NCI-H2029 treated with DMSO at 0.1 percent for 48 hours (cell line): Measurements from ENCODE around the gene SORCS2.

ENCODE experiments used
- DNase-seq: peaks from one replicate; lab custom pipeline; 2025; lab: John Stamatoyannopoulos, UW

SORCS2 gene

DNA sequence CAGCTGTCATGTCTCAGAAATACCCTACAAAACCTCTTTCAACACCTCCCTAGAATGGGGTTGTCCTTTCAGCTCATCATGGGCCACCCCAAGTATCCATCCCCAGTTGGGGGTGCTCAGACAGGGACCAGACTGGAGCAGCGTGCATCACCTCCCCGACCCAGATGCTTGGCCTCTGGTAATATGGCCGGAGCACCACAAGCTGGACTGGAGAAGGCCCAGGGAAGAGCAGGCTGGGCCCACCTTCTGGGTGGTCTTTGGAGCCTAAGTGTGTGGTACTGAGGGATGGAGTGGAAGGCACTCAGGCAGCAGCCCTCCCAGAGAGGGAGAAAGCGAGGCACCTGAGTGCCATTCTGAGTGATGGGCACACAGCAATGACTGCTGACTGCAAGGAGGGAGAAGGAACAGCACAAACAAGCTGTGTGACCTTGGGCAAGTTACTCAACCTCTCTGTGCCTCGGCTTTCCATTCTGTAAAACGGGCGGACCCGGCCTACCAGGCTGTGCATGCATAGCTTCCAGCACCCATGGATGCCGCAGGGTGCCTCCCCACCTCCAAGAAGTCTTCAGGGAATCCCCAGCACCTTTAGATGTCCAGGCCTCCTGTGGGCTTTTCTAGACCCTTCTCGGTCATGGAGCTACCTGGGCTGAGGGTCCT, 519.1 kb downstream of the SORCS2 start:
- no peak for DNase-seq

GRCh38 chr4:7712021-7712671, 519.8 kb downstream of the SORCS2 start:
- DNase-seq = no peak

DNA sequence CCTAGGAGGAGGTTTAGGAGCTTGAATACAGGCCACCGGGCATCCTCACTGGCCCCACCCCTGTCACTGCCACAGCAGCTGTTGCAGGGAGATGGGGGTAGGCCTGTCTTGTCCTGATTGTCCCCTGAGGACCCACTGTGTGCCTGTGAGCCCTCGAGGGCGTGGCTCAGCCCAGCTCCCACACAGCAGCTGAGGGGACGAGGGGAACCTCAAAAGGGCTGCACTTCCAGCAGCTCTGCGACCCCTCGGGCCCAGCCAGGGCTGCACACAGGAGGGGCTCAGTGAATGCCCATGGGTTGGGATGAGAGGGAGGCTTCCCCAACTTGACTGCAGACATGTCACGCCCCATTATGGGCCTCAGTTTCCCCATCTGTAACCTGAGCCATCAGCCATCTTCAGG, 521.4 kb downstream of the SORCS2 start:
- DNase-seq = no peak

GRCh38 chr4:7714176-7714575, 521.8 kb downstream of the SORCS2 start:
- no peak for DNase-seq

GRCh38 chr4:7714738-7715137, 522.4 kb downstream of the SORCS2 start:
- no peak for DNase-seq

- DNase-seq = no peak
Observed at GRCh38 chr4:7715271-7716009, 523.1 kb downstream of the SORCS2 start.

- no peak for DNase-seq
Observed at GRCh38 chr4:7716010-7716721, 523.8 kb downstream of the SORCS2 start.

GRCh38 chr4:7717161-7717560, 524.8 kb downstream of the SORCS2 start:
- no peak for DNase-seq

DNA sequence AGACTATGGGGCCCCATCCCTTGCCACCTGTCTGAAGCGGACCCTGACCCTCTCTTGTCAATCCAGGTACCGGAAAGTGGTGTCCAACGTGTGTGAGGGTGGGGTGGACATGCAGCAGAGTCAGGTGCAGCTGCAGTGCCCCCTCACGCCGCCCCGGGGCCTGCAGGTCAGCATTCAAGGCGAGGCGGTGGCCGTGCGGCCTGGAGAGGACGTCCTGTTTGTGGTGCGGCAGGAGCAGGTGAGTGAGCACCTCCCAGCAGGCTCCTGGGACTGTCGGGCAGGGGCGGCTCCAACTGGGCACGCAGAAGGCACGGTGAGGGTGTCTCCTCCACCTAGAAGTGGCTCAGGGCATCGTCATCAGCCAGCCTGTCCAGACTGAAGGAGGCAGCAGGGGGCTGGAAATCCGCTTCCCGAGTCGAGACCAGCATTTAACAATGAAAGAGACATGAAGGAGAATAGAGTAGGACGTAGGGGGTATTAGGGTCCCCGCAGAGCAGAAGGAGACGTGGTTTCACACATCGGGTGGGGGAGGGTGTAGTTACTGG, 525.7 kb downstream of the SORCS2 start:
- no peak for DNase-seq

DNA sequence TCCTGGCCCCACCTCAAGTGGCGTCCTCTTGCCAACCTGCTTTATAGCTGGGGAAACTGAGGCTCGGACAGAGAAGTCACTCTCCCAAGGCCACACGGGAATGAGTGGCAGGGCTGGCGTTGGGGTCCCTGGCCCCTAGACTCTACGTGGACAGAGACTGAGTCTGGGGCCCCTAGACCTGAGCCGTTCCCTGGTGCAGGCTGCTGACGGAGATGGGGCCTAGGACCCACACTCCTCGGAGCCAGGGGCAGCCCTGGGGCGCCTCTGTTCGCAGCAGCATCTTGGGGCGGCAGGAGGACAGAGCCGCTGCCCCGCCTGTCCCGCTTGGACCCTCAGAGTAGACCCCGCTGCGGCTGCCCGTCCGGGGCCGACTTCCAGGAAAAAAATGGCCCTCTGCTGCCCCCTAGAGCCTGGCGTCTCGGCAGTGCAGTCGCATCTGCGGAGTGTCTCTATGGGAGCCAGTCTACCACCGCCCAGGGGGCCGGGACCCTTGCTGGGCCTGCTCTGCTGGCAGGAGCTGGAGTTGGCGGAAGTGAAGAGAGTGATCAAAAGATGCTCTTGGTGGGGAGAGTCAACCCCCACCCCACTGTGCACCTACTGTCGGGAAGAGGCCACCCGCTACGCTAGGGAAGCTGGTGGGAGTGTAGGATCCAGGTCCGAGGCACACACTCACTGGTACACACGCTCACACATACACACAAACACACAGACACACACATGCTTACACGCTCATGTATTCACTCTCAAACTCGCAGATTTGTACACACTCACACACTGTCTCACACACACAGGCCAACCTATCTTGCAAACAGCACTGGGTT, 527.2 kb downstream of the SORCS2 start:
- DNase-seq = no peak

DNA sequence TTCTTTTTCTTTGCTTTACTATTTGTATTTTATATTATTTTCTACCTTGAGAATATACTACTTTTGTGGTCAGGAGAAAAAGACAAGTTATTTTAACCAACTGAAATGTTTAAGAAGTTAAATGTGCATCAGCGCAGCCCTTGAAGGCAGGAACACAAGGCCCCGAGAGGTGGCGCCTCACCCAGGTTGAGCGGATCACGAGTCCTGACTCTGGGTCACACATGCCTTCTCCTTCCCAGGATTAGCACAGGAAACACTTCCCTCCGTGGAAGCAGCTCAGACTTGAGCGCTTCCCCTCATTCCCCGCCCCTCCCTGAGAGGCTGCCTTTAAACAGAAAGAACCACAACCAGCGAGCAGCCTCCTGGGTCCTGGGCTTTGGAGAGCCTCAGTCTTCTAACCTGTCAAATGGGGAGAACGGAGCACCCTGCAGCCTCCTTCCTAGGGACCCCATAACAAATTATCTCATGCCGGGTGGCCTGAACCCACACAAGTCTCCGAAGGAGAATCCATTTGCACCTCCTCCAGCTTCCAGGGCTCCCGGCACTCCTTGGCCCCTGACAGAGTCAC, 529.7 kb downstream of the SORCS2 start:
- no peak for DNase-seq

- no peak for DNase-seq
Observed at GRCh38 chr4:7722766-7723387, 530.5 kb downstream of the SORCS2 start.

DNA sequence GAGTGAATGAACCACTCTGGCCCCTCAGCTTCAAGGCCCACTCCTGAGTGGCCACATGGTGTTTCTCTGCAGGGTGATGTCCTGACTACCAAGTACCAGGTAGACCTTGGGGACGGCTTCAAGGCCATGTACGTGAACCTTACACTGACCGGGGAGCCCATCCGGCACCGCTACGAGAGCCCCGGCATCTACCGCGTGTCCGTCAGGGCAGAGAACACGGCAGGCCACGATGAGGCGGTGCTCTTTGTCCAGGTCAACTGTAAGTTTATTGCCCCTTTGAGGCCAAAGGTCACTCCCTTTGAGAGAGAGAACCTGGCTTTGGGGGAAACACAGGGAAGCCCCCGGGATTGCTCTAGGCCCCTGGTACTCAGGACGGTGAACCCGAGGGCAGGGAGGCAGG, 531.3 kb downstream of the SORCS2 start:
- no peak for DNase-seq

GRCh38 chr4:7725951-7726350, 533.6 kb downstream of the SORCS2 start:
- DNase-seq = no peak

DNA sequence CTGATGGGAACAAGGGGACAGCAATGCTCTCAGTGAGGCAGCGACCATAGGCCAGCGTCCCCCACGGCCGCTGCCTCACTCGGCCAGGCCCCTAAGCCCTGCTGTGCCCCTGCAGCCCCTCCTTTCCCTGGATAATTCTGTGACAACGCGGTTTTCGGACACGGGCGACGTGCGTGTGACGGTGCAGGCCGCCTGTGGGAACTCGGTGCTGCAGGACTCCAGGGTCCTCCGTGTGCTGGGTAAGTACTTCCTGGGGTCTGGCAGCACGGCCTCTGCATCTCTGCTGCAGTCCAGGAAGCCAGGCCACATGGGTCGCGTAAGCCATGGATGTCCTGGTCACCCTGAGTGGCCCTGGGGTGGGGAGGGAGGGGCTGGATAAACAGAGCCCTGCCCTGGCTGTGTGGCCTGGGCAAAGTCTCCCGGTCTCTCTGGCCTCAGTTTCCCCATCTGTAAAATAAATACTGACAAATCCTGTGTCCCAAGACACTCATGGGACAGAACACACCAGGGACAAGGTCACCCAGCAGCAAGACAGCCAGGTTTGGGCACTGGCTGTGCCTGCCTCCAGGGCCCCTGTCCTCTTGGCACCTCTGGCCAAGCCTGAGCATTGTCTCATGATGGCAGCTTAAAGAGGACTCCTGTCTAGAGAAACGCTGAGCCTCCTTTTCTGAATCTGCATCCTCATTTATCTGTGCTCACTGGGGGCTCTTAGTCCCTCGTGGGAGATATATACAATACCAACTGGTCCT, 534.5 kb downstream of the SORCS2 start:
- DNase-seq = no peak

- DNase-seq = no peak
Observed at GRCh38 chr4:7727749-7728148, 535.4 kb downstream of the SORCS2 start.

- DNase-seq = no peak
Observed at GRCh38 chr4:7731437-7731836, 539.1 kb downstream of the SORCS2 start.

- DNase-seq = no peak
Observed at GRCh38 chr4:7732263-7732662, 539.9 kb downstream of the SORCS2 start.

GRCh38 chr4:7733201-7733600, 540.9 kb downstream of the SORCS2 start:
- no peak for DNase-seq
